Caco-2 (cell line): Measurements from ENCODE around the gene ZPLD1. TPM values are rescaled to one million over a fixed set of nuclear protein-coding genes. Genes with fewer than 3 reads are reported as not detected.

Experiments used
- BruUV-seq: library from RNA; stranded (reverse); fragments of 400-500 nt; replicated peaks from 2 replicates; lab custom pipeline; 2021; lab: Mats Ljungman, UMichigan
- CTCF ChIA-PET: fragments of 300-600 bp; sonication (Branson Sonifier 250); formaldehyde crosslinking; loops from one replicate; lab custom pipeline; 2022; ENCODE audit warnings: antibody characterized with exemption; lab: Charles Lee
- POLR2A ChIA-PET: fragments of 300-600 bp; sonication (Branson Sonifier 250); formaldehyde crosslinking; loops from one replicate; lab custom pipeline; 2022; ENCODE audit warnings: antibody characterized with exemption; lab: Charles Lee
- DNase-seq, 2 experiments: peaks; one replicate each; pipeline versions ENCODE4 v3.0.0 to v3.0.0-alpha.2; 2020 to 2022
- H3K27me3 ChIP-seq: replicated peaks from 2 replicates; pipeline ENCODE4 v1.6.0; 2011; ENCODE audit warnings: low read length; ENCODE audit not compliant: control insufficient read depth, insufficient read depth
- H3K36me3 ChIP-seq: 2 replicates; pipeline ENCODE4 v1.5.1; 2011; ENCODE audit warnings: low read length; ENCODE audit not compliant: control insufficient read depth, insufficient read depth
- H3K4me1 ChIP-seq: fragments of 250-450 bp; sonication (Bioruptor Pico); 2 replicates; pipeline ENCODE4 v1.5.1; 2020; ENCODE audit warnings: mild to moderate bottlenecking
- H3K4me3 ChIP-seq: 2 replicates; pipeline ENCODE4 v1.5.1; 2011; ENCODE audit warnings: low read depth, mild to moderate bottlenecking, control low read depth, low read length
- H3K9me3 ChIP-seq: fragments of 250-450 bp; sonication (Bioruptor Pico); 2 replicates; pipeline ENCODE4 v1.5.1; 2020; ENCODE audit warnings: mild to moderate bottlenecking, moderate library complexity
- H3K27ac Mint-ChIP-seq: one replicate; pipeline ENCODE4 v1.8.0; 2022; ENCODE audit warnings: mixed read lengths; ENCODE audit not compliant: unreplicated experiment
- H3K27me3 Mint-ChIP-seq: one replicate; pipeline ENCODE4 v1.8.0; 2022; ENCODE audit warnings: mixed read lengths; ENCODE audit not compliant: insufficient read depth, unreplicated experiment
- H3K36me3 Mint-ChIP-seq: one replicate; pipeline ENCODE4 v1.8.0; 2022; ENCODE audit warnings: mild to moderate bottlenecking, mixed read lengths; ENCODE audit not compliant: insufficient read depth, unreplicated experiment
- H3K4me1 Mint-ChIP-seq: one replicate; pipeline ENCODE4 v1.8.0; 2022; ENCODE audit warnings: low read depth, mixed read lengths; ENCODE audit not compliant: unreplicated experiment
- H3K4me3 Mint-ChIP-seq: one replicate; pipeline ENCODE4 v1.8.0; 2022; ENCODE audit warnings: mild to moderate bottlenecking, moderate library complexity, mixed read lengths; ENCODE audit not compliant: unreplicated experiment
- H3K9me3 Mint-ChIP-seq: one replicate; pipeline ENCODE4 v1.8.0; 2022; ENCODE audit warnings: mixed read lengths; ENCODE audit not compliant: unreplicated experiment
- intact Hi-C: fragments of 100-400 bp; cut with micrococcal nuclease; formaldehyde crosslinking; loops from one replicate; pipeline ENCODE4 v1.10.0; 2022; ENCODE audit not compliant: unreplicated experiment
- total RNA-seq: library from RNA; stranded (reverse); gene quantifications from 2 replicates; pipeline ENCODE4 v1.2.3, GENCODE V29; 2022
- TF ChIP-seq, protein P1 (sequence below), 2 experiments: fragments of 200-600 bp in 1 of 2; IDR thresholded peaks; 1 replicate in 1 of 2; 2 replicates in 1 of 2; pipeline versions ENCODE4 v1.5.1 to v1.8.0; 2011 to 2022; ENCODE audit warnings: antibody characterized with exemption in 1 of 2, control low read depth in 1 of 2, inconsistent platforms in 1 of 2, low read depth in 1 of 2, low read length in 1 of 2, mild to moderate bottlenecking in 1 of 2, moderate library complexity in 1 of 2; ENCODE audit not compliant: insufficient read depth in 1 of 2, severe bottlenecking in 1 of 2, unreplicated experiment in 1 of 2

ZPLD1 gene
- total RNA-seq, 1 experiment from 2014 or later = not detected

- POLR2A ChIA-PET = no interaction called here
- TF ChIP-seq, protein P1, sequence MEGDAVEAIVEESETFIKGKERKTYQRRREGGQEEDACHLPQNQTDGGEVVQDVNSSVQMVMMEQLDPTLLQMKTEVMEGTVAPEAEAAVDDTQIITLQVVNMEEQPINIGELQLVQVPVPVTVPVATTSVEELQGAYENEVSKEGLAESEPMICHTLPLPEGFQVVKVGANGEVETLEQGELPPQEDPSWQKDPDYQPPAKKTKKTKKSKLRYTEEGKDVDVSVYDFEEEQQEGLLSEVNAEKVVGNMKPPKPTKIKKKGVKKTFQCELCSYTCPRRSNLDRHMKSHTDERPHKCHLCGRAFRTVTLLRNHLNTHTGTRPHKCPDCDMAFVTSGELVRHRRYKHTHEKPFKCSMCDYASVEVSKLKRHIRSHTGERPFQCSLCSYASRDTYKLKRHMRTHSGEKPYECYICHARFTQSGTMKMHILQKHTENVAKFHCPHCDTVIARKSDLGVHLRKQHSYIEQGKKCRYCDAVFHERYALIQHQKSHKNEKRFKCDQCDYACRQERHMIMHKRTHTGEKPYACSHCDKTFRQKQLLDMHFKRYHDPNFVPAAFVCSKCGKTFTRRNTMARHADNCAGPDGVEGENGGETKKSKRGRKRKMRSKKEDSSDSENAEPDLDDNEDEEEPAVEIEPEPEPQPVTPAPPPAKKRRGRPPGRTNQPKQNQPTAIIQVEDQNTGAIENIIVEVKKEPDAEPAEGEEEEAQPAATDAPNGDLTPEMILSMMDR (IDR thresholded peaks at IDR 0.05; ENCODE audit: insufficient read depth in 1 of 2, low read depth in 1 of 2, low read length in 1 of 2, severe bottlenecking in 1 of 2, unreplicated experiment in 1 of 2) = no peak
- H3K27me3 ChIP-seq = no peaks in the 10 kb centered on the region
- no TSS peak for BruUV-seq
- no peak overlapping the region for H3K4me3 Mint-ChIP-seq
- DNase-seq = no peak
- no peaks in the 10 kb centered on the region for H3K36me3 ChIP-seq
- no peaks in the 10 kb centered on the region for H3K9me3 Mint-ChIP-seq
- H3K4me3 ChIP-seq = no peak overlapping the region
- H3K9me3 ChIP-seq = no peaks in the 10 kb centered on the region
- H3K4me1 Mint-ChIP-seq = no peaks in the 10 kb centered on the region
- H3K4me1 ChIP-seq = no peaks in the 10 kb centered on the region
- intact Hi-C loops = no loop called here
- H3K36me3 Mint-ChIP-seq = no peaks in the 10 kb centered on the region
- CTCF ChIA-PET = no interaction called here
- H3K27me3 Mint-ChIP-seq = no peaks in the 10 kb centered on the region
- no peak overlapping the region for H3K27ac Mint-ChIP-seq
Measured at GRCh38 chr3:102485701-102486100, 50.9 kb downstream of the ZPLD1 start.

- POLR2A ChIA-PET = no interaction called here
- Mint-ChIP-seq H3K27me3 (no peaks in the 10 kb centered on the region), H3K36me3 (no peaks in the 10 kb centered on the region), H3K27ac (no peak overlapping the region), H3K4me1 (no peaks in the 10 kb centered on the region), H3K4me3 (no peak overlapping the region), H3K9me3 (no peaks in the 10 kb centered on the region)
- Histone ChIP-seq H3K36me3 (no peaks in the 10 kb centered on the region), H3K27me3 (no peaks in the 10 kb centered on the region), H3K9me3 (no peaks in the 10 kb centered on the region), H3K4me3 (no peak overlapping the region), H3K4me1 (no peaks in the 10 kb centered on the region)
- TF ChIP-seq, protein P1 (IDR thresholded peaks at IDR 0.05; ENCODE audit: insufficient read depth in 1 of 2, low read depth in 1 of 2, low read length in 1 of 2, severe bottlenecking in 1 of 2, unreplicated experiment in 1 of 2) = no peak
- DNase-seq = no peak
- intact Hi-C loops = no loop called here
- no TSS peak for BruUV-seq
- CTCF ChIA-PET = no interaction called here
Measured at GRCh38 chr3:102488331-102488730, 53.5 kb downstream of the ZPLD1 start.

GRCh38 chr3:102492300-102492699, 57.5 kb downstream of the ZPLD1 start:
- DNase-seq = no peak
- Histone ChIP-seq H3K36me3 (no peaks in the 10 kb centered on the region), H3K4me3 (no peak overlapping the region), H3K9me3 (no peaks in the 10 kb centered on the region), H3K4me1 (no peaks in the 10 kb centered on the region), H3K27me3 (no peaks in the 10 kb centered on the region)
- Mint-ChIP-seq H3K4me1 (no peaks in the 10 kb centered on the region), H3K4me3 (no peak overlapping the region), H3K9me3 (no peaks in the 10 kb centered on the region), H3K27me3 (no peaks in the 10 kb centered on the region), H3K36me3 (no peaks in the 10 kb centered on the region), H3K27ac (no peak overlapping the region)
- ChIA-PET POLR2A (no interaction called here), CTCF (no interaction called here)
- intact Hi-C loops = no loop called here
- BruUV-seq = no TSS peak
- TF ChIP-seq, protein P1 (IDR thresholded peaks at IDR 0.05; ENCODE audit: insufficient read depth in 1 of 2, low read depth in 1 of 2, low read length in 1 of 2, severe bottlenecking in 1 of 2, unreplicated experiment in 1 of 2) = no peak
